K562 (cell line): ENCODE data around the gene FOXF2. TPM values are rescaled to one million over a fixed set of nuclear protein-coding genes. Genes with fewer than 3 reads are reported as not detected.

ENCODE experiments used
- CEBPB ChIP-seq: fragments of 450-650 bp; IDR thresholded peaks from 2 replicates; pipeline ENCODE4 v1.6.1; 2016; ENCODE audit warnings: missing genetic modification characterization, missing compliant biosample characterization
- DDX20 ChIP-seq: fragments of 450-650 bp; IDR thresholded peaks from 2 replicates; pipeline ENCODE4 v1.6.1; 2016; ENCODE audit warnings: missing genetic modification characterization, low read depth, mild to moderate bottlenecking, missing compliant biosample characterization, moderate library complexity
- FOXP1 ChIP-seq: sonication (generic); formaldehyde crosslinking; IDR thresholded peaks from 2 replicates; pipeline ENCODE4 v1.8.0; 2022; ENCODE audit warnings: mild to moderate bottlenecking, missing genetic modification reagents
- GATAD2B ChIP-seq: fragments of 450-650 bp; IDR thresholded peaks from 2 replicates; pipeline ENCODE4 v1.6.1; 2017; ENCODE audit warnings: mild to moderate bottlenecking, borderline replicate concordance
- KLF6 ChIP-seq: fragments of 250-450 bp; sonication (Bioruptor Pico); IDR thresholded peaks from 2 replicates; pipeline ENCODE4 v1.4.0; 2020; ENCODE audit warnings: mild to moderate bottlenecking, moderate library complexity, borderline replicate concordance
- LARP7 ChIP-seq: fragments of 450-650 bp; IDR thresholded peaks from 2 replicates; pipeline ENCODE4 v1.6.1; 2016
- NUFIP1 ChIP-seq: fragments of 450-650 bp; IDR thresholded peaks from 2 replicates; pipeline ENCODE4 v1.6.1; 2018; ENCODE audit not compliant: partially characterized antibody
- PCBP2 ChIP-seq: fragments of 200-400 bp; formaldehyde crosslinking; IDR thresholded peaks from 2 replicates; pipeline ENCODE4 v1.6.1; 2018; ENCODE audit warnings: low read length, low read depth, mild to moderate bottlenecking, moderate library complexity; ENCODE audit not compliant: poor library complexity, severe bottlenecking
- PRMT5 ChIP-seq: sonication (generic); formaldehyde crosslinking; IDR thresholded peaks from 2 replicates; pipeline ENCODE4 v1.5.0; 2020; ENCODE audit warnings: missing genetic modification reagents
- PRPF4 ChIP-seq: fragments of 200-400 bp; formaldehyde crosslinking; IDR thresholded peaks from one replicate; pipeline ENCODE4 v1.6.1; 2017; ENCODE audit warnings: low read length, low read depth, mild to moderate bottlenecking; ENCODE audit not compliant: insufficient read depth, poor library complexity, severe bottlenecking
- SMC3 ChIP-seq: conservative IDR thresholded peaks from 2 replicates; pipeline ENCODE4 v1.6.1; 2011; ENCODE audit warnings: low read depth, low read length, improper control_type of control experiment; ENCODE audit not compliant: insufficient read depth
- ZNF282 ChIP-seq: sonication (generic); formaldehyde crosslinking; IDR thresholded peaks from 2 replicates; pipeline ENCODE4 v1.8.1; 2023; ENCODE audit warnings: missing genetic modification reagents
- ZNF384 ChIP-seq: IDR thresholded peaks from 2 replicates; pipeline ENCODE4 v1.6.1; 2012; ENCODE audit warnings: low read depth, low read length, improper control_type of control experiment
- ZNF518B ChIP-seq: fragments of 250-450 bp; sonication (Bioruptor Pico); IDR thresholded peaks from 2 replicates; pipeline ENCODE4 v1.5.0; 2021; ENCODE audit warnings: mild to moderate bottlenecking, moderate library complexity
- ZSCAN29 ChIP-seq: fragments of 450-650 bp; IDR thresholded peaks from 2 replicates; pipeline ENCODE4 v1.6.1; 2017
- polyA plus RNA-seq, 8 experiments: library from polyadenylated mRNA; depleted of rRNA in 4 of 8; stranded (reverse) in 5 of 8; unstranded in 3 of 8; fragments of >200 nt; fragmentation: Nextera tagmentation in 2 of 8; fragmentation: Illumina TruSeq in 1 of 8; extraction: Ambion mirVana in 2 of 8; extraction: Trizol in 1 of 8; gene quantifications; 2 replicates each; pipeline versions ENCODE4 v1.2.1 to v1.2.3, GENCODE V29; 2011 to 2014; ENCODE audit warnings: inconsistent platforms in 1 of 8, missing spikeins in 1 of 8
- total RNA-seq, 7 experiments: library from RNA; depleted of rRNA in 6 of 7; stranded (reverse); fragments of >200 nt in 6 of 7; fragmentation: Illumina TruSeq in 2 of 7; extraction: Trizol in 2 of 7; gene quantifications; 2 replicates each; pipeline versions ENCODE4 v1.2.1 to v1.2.3, GENCODE V29; 2011 to 2021; ENCODE audit warnings: low replicate concordance in 1 of 7
- TF ChIP-seq, protein P1 (sequence below): fragments of 450-650 bp; formaldehyde crosslinking; IDR thresholded peaks from 2 replicates; pipeline ENCODE4 v1.4.0; 2022; ENCODE audit warnings: missing genetic modification characterization
- TF ChIP-seq, protein P2 (sequence below): fragments of 200-800 bp; sonication (Bioruptor generic); IDR thresholded peaks from 2 replicates; pipeline ENCODE4 v1.6.1; 2017; ENCODE audit warnings: missing genetic modification characterization, missing compliant biosample characterization
- TF ChIP-seq, protein P3 (sequence below): IDR thresholded peaks from 2 replicates; pipeline ENCODE4 v1.6.1; 2011; ENCODE audit warnings: borderline replicate concordance, low read depth, mild to moderate bottlenecking, moderate library complexity, low read length; ENCODE audit not compliant: insufficient read depth, poor library complexity, severe bottlenecking

FOXF2 gene
- total and polyA plus RNA-seq, 9 of the 15 experiments (the other 6 are each of a cell fraction or from before 2014, with no cell fraction given), result not detected

- TF ChIP-seq CEBPB (tag) (no peak), ZNF518B (no peak), PCBP2 (no peak), FOXP1 (no peak), KLF6 (CRISPR knock-in tag) (no peak), PRPF4 (no peak), GATAD2B (peak; percentile 41; the same call in 1 of the 2 replicates), LARP7 (no peak), PRMT5 (no peak), ZNF384 (no peak), NUFIP1 (no peak), DDX20 (tag) (no peak), ZNF282 (CRISPR knock-in tag) (no peak), SMC3 (peak; percentile 74), ZSCAN29 (no peak)
- TF ChIP-seq, protein P1, sequence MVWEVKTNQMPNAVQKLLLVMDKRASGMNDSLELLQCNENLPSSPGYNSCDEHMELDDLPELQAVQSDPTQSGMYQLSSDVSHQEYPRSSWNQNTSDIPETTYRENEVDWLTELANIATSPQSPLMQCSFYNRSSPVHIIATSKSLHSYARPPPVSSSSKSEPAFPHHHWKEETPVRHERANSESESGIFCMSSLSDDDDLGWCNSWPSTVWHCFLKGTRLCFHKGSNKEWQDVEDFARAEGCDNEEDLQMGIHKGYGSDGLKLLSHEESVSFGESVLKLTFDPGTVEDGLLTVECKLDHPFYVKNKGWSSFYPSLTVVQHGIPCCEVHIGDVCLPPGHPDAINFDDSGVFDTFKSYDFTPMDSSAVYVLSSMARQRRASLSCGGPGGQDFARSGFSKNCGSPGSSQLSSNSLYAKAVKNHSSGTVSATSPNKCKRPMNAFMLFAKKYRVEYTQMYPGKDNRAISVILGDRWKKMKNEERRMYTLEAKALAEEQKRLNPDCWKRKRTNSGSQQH (CRISPR knock-in tag), result no peak
- TF ChIP-seq, protein P2, sequence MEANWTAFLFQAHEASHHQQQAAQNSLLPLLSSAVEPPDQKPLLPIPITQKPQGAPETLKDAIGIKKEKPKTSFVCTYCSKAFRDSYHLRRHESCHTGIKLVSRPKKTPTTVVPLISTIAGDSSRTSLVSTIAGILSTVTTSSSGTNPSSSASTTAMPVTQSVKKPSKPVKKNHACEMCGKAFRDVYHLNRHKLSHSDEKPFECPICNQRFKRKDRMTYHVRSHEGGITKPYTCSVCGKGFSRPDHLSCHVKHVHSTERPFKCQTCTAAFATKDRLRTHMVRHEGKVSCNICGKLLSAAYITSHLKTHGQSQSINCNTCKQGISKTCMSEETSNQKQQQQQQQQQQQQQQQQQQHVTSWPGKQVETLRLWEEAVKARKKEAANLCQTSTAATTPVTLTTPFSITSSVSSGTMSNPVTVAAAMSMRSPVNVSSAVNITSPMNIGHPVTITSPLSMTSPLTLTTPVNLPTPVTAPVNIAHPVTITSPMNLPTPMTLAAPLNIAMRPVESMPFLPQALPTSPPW (CRISPR knock-in tag), result peak; percentile 22; the same call in 1 of the 2 replicates
- TF ChIP-seq, protein P3, sequence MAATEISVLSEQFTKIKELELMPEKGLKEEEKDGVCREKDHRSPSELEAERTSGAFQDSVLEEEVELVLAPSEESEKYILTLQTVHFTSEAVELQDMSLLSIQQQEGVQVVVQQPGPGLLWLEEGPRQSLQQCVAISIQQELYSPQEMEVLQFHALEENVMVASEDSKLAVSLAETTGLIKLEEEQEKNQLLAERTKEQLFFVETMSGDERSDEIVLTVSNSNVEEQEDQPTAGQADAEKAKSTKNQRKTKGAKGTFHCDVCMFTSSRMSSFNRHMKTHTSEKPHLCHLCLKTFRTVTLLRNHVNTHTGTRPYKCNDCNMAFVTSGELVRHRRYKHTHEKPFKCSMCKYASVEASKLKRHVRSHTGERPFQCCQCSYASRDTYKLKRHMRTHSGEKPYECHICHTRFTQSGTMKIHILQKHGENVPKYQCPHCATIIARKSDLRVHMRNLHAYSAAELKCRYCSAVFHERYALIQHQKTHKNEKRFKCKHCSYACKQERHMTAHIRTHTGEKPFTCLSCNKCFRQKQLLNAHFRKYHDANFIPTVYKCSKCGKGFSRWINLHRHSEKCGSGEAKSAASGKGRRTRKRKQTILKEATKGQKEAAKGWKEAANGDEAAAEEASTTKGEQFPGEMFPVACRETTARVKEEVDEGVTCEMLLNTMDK, result no peak
Measured at GRCh38 chr6:1381481-1382330, 7.7 kb upstream of the FOXF2 start (continued).
